A549 (cell line): ENCODE measurements around the gene GRID2.

ENCODE experiments used
- RFX5 ChIP-seq: fragments of 450-650 bp; IDR thresholded peaks from 2 replicates; pipeline ENCODE4 v1.7.1; 2014; ENCODE audit warnings: antibody characterized with exemption, mild to moderate bottlenecking, moderate library complexity
- TF ChIP-seq, protein P1 (sequence below): fragments of >200 bp; sonication (Bioruptor Twin); formaldehyde crosslinking; IDR thresholded peaks from 3 replicates; pipeline ENCODE4 v1.5.1; 2016

DNA sequence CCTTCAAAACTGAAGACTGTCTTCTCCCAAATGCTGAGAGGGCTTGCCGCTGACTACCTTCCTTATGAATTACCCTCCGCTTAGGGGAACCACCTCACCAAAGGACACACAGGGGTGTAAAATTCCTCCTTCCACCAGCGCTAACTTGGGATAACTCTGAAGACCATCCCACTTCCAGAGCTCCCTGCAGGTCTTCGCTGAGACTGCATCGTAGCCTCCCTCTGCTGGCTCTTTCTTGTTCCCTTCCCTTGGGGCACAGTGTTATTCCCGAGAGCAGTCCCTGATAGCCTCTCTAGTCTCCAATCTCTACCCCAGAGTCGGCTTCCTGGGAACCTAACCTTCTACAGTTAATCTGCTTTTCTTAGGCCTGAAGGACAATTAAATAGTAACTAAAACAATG lies 799.3 kb downstream of the GRID2 start:
- TF ChIP-seq RFX5 = no peak
- TF ChIP-seq, protein P1, sequence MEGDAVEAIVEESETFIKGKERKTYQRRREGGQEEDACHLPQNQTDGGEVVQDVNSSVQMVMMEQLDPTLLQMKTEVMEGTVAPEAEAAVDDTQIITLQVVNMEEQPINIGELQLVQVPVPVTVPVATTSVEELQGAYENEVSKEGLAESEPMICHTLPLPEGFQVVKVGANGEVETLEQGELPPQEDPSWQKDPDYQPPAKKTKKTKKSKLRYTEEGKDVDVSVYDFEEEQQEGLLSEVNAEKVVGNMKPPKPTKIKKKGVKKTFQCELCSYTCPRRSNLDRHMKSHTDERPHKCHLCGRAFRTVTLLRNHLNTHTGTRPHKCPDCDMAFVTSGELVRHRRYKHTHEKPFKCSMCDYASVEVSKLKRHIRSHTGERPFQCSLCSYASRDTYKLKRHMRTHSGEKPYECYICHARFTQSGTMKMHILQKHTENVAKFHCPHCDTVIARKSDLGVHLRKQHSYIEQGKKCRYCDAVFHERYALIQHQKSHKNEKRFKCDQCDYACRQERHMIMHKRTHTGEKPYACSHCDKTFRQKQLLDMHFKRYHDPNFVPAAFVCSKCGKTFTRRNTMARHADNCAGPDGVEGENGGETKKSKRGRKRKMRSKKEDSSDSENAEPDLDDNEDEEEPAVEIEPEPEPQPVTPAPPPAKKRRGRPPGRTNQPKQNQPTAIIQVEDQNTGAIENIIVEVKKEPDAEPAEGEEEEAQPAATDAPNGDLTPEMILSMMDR = no peak
